ENCODE data around the gene GALNT18. TPM values are rescaled to one million over a fixed set of nuclear protein-coding genes. Genes with fewer than 3 reads are reported as not detected.

The GALNT18 gene
- total RNA-seq, 2 donors from 2014 or later = 2.4 to 2.5 TPM

GRCh38 chr11:11445441-11446185 lies 176.2 kb downstream of the GALNT18 start:
- H3K4me3 Mint-ChIP-seq = no peak overlapping the region
- H3K27me3 Mint-ChIP-seq (ENCODE audit: low read depth) = no peaks in the 10 kb centered on the region
- H3K36me3 Mint-ChIP-seq (ENCODE audit: insufficient read depth in 2 of 2) = no peaks in the 10 kb centered on the region

GRCh38 chr11:11444804-11445131 lies 177.0 kb downstream of the GALNT18 start:
- Mint-ChIP-seq H3K4me1 (ENCODE audit: low read depth) (no peaks in the 10 kb centered on the region), H3K27ac (no peak overlapping the region), H3K36me3 (ENCODE audit: insufficient read depth in 2 of 2) (no peaks in the 10 kb centered on the region)

More at GRCh38 chr11:11445441-11446185, 176.2 kb downstream of the GALNT18 start:
- DNase-seq (no peak), ATAC-seq (replicated peaks in 1 of 2) (no peak)
- Mint-ChIP-seq H3K27ac (no peak overlapping the region), H3K9me3 (no peaks in the 10 kb centered on the region), H3K4me1 (ENCODE audit: low read depth) (no peaks in the 10 kb centered on the region)

GRCh38 chr11:11444027-11444803 lies 177.6 kb downstream of the GALNT18 start:
- H3K27ac Mint-ChIP-seq = no peak overlapping the region
- no peak for ATAC-seq (replicated peaks in 1 of 2)
- H3K4me3 Mint-ChIP-seq = no peak overlapping the region

More at GRCh38 chr11:11444804-11445131, 177.0 kb downstream of the GALNT18 start:
- no peak overlapping the region for H3K4me3 Mint-ChIP-seq
- no peak for DNase-seq
- no peaks in the 10 kb centered on the region for H3K9me3 Mint-ChIP-seq
- H3K27me3 Mint-ChIP-seq (ENCODE audit: low read depth) = no peaks in the 10 kb centered on the region
- no peak for ATAC-seq (replicated peaks in 1 of 2)

DNA sequence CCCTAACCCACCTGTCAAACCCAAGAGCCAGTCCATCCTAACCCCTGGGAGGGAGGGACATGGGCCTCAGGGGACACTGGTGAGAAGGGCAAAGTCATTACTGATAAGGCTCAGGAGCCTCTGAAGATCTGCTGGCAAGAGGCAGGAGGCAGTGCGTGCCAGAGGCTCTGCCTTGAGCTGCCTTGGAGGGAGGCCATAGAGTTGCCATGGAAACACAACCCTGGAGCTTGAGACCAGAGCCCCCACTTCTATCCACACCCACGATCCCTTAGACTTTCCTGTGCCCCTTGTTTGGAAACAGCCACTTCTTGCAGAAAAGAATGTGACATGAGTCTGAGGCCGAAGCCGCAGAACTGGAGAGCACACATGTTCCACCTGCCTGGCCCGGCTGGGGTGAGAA lies 179.0 kb downstream of the GALNT18 start:
- ATAC-seq (replicated peaks in 1 of 2) (no peak), DNase-seq (no peak)
- H3K27me3 Mint-ChIP-seq (ENCODE audit: low read depth) = no peaks in the 10 kb centered on the region
- no peak overlapping the region for H3K4me3 Mint-ChIP-seq
- no peaks in the 10 kb centered on the region for H3K36me3 Mint-ChIP-seq (ENCODE audit: insufficient read depth in 2 of 2)
- no peaks in the 10 kb centered on the region for H3K4me1 Mint-ChIP-seq (ENCODE audit: low read depth)
- H3K9me3 Mint-ChIP-seq = no peaks in the 10 kb centered on the region
- H3K27ac Mint-ChIP-seq = no peak overlapping the region

More at GRCh38 chr11:11444027-11444803, 177.6 kb downstream of the GALNT18 start:
- no peaks in the 10 kb centered on the region for H3K27me3 Mint-ChIP-seq (ENCODE audit: low read depth)
- no peaks in the 10 kb centered on the region for H3K4me1 Mint-ChIP-seq (ENCODE audit: low read depth)
- no peaks in the 10 kb centered on the region for H3K9me3 Mint-ChIP-seq
- H3K36me3 Mint-ChIP-seq (ENCODE audit: insufficient read depth in 2 of 2) = no peaks in the 10 kb centered on the region
- no peak for DNase-seq

DNA sequence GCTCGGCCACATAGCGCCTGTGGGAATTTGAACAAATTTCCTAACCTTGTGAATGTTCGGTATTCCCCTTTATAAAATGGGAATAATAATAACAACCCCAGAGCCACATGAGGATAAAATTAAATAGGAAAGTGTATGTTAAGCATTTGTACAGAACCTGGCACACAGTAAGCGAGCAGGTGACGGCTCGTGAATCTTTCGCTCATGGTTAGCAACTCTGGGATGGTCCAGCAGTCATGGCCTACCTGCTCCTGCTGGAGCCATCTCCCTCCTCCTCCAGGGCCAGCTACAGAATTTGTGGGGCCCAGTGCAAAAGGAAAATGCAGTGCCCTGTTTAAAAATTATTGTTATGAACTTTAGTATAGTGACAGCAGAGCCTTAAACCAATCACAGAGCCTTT lies 180.3 kb downstream of the GALNT18 start:
- DNase-seq (no peak), ATAC-seq (replicated peaks in 1 of 2) (no peak)
- Mint-ChIP-seq H3K4me3 (no peak overlapping the region), H3K27ac (no peak overlapping the region), H3K27me3 (ENCODE audit: low read depth) (no peaks in the 10 kb centered on the region), H3K9me3 (no peaks in the 10 kb centered on the region), H3K4me1 (ENCODE audit: low read depth) (no peaks in the 10 kb centered on the region), H3K36me3 (ENCODE audit: insufficient read depth in 2 of 2) (no peaks in the 10 kb centered on the region)

DNA sequence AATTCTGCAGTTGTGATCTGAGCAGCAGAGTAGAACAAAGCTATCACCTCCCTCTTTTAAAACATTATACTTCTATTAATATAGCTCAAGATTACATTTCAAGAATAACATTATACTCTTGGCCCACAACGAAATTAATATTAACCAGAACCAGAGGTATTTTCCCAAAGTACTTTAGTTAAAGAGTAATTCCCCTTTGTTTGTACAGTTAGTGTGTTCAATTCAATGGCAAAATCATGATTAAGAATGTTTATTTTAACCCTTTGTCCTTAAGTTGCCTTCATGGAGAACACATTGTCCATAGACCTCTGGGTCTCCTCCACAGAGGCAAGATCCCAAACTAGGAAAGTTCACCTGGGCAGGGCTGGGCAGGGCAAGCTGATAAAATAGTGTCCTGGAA lies 180.7 kb downstream of the GALNT18 start:
- ATAC-seq (replicated peaks in 1 of 2) = no peak
- H3K4me3 Mint-ChIP-seq = no peak overlapping the region
- no peak for DNase-seq
- H3K9me3 Mint-ChIP-seq = no peaks in the 10 kb centered on the region
- no peaks in the 10 kb centered on the region for H3K36me3 Mint-ChIP-seq (ENCODE audit: insufficient read depth in 2 of 2)
- no peaks in the 10 kb centered on the region for H3K27me3 Mint-ChIP-seq (ENCODE audit: low read depth)
- H3K27ac Mint-ChIP-seq = no peak overlapping the region
- no peaks in the 10 kb centered on the region for H3K4me1 Mint-ChIP-seq (ENCODE audit: low read depth)

GRCh38 chr11:11440144-11440543 lies 181.7 kb downstream of the GALNT18 start:
- no peak for ATAC-seq (replicated peaks in 1 of 2)
- no peak for DNase-seq
- no peaks in the 10 kb centered on the region for H3K9me3 Mint-ChIP-seq
- H3K27ac Mint-ChIP-seq = no peak overlapping the region
- H3K36me3 Mint-ChIP-seq (ENCODE audit: insufficient read depth in 2 of 2) = no peaks in the 10 kb centered on the region
- no peak overlapping the region for H3K4me3 Mint-ChIP-seq
- no peaks in the 10 kb centered on the region for H3K4me1 Mint-ChIP-seq (ENCODE audit: low read depth)
- H3K27me3 Mint-ChIP-seq (ENCODE audit: low read depth) = no peaks in the 10 kb centered on the region

DNA sequence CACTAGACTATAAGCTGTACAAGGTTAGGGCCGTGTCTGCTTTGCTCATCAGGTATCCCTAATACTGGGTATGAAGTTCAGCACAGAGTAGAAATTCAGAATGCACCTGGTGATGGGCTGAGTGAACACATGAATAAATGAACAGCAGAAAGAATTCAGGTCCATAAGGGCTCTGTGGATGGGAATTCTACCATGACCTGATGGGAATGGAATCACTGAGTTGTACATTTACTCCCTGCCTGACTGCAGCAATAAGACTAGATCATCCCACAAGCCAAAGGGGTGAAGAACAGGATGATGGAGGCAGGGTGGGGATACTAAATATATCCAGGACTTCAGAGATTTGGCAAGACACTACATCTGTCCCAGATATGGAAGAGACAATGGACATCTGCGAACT lies 182.2 kb downstream of the GALNT18 start:
- ATAC-seq (replicated peaks in 1 of 2) = no peak
- H3K36me3 Mint-ChIP-seq (ENCODE audit: insufficient read depth in 2 of 2) = no peaks in the 10 kb centered on the region
- H3K4me3 Mint-ChIP-seq = no peak overlapping the region
- no peaks in the 10 kb centered on the region for H3K27me3 Mint-ChIP-seq (ENCODE audit: low read depth)
- no peaks in the 10 kb centered on the region for H3K9me3 Mint-ChIP-seq
- H3K27ac Mint-ChIP-seq = no peak overlapping the region
- DNase-seq = no peak
- H3K4me1 Mint-ChIP-seq (ENCODE audit: low read depth) = no peaks in the 10 kb centered on the region

GRCh38 chr11:11436715-11437313 lies 185.0 kb downstream of the GALNT18 start:
- Mint-ChIP-seq H3K4me3 (no peak overlapping the region), H3K27me3 (ENCODE audit: low read depth) (no peaks in the 10 kb centered on the region), H3K27ac (no peak overlapping the region), H3K4me1 (ENCODE audit: low read depth) (no peaks in the 10 kb centered on the region), H3K9me3 (no peaks in the 10 kb centered on the region), H3K36me3 (ENCODE audit: insufficient read depth in 2 of 2) (no peaks in the 10 kb centered on the region)
- no peak for ATAC-seq (replicated peaks in 1 of 2)
- DNase-seq = no peak

GRCh38 chr11:11435635-11436034 lies 186.2 kb downstream of the GALNT18 start:
- no peaks in the 10 kb centered on the region for H3K36me3 Mint-ChIP-seq (ENCODE audit: insufficient read depth in 2 of 2)
- H3K4me1 Mint-ChIP-seq (ENCODE audit: low read depth) = no peaks in the 10 kb centered on the region
- no peaks in the 10 kb centered on the region for H3K27me3 Mint-ChIP-seq (ENCODE audit: low read depth)
- H3K4me3 Mint-ChIP-seq = no peak overlapping the region
- no peak for DNase-seq
- H3K27ac Mint-ChIP-seq = no peak overlapping the region
- no peak for ATAC-seq (replicated peaks in 1 of 2)
- no peaks in the 10 kb centered on the region for H3K9me3 Mint-ChIP-seq

GRCh38 chr11:11433960-11434359 lies 187.8 kb downstream of the GALNT18 start:
- H3K36me3 Mint-ChIP-seq (ENCODE audit: insufficient read depth in 2 of 2) = no peaks in the 10 kb centered on the region
- H3K9me3 Mint-ChIP-seq = no peaks in the 10 kb centered on the region
- no peak overlapping the region for H3K27ac Mint-ChIP-seq
- DNase-seq (no peak), ATAC-seq (replicated peaks in 1 of 2) (no peak)
- no peaks in the 10 kb centered on the region for H3K4me1 Mint-ChIP-seq (ENCODE audit: low read depth)
- no peak overlapping the region for H3K4me3 Mint-ChIP-seq
- H3K27me3 Mint-ChIP-seq (ENCODE audit: low read depth) = no peaks in the 10 kb centered on the region

DNA sequence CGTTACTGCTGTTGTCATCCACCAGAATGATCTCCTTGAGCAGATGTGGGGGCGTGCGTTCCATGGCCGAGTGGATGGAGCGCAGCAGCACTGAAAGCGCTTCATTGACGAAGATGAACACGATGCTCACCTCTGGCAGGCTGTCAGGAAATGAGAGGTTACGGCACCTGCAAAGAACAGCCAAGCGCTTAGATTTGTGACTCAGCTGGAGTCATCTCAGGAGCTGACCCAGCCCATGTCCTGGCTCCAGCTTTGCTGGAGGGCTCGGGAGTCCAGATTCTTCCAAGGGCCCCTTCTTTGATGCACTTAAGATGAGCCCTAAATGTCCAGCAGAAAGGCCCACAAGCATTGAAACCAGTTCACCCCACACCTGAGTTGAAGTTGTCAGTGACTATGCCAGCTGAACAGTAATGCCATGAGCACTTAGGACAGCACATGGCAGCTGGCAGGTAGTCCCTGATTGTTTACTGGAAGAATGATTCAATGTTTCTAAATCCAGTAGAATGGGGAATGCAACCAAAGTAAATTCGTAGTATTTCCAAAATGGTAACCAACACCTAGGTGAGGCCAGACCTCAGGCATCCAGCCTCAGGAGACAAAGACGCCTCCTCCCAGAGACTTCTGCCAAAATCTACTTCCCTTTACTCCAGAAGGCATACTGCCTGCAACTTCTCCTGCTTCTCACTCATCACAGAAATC lies 189.0 kb downstream of the GALNT18 start:
- no peak for ATAC-seq (replicated peaks in 1 of 2)
- Mint-ChIP-seq H3K36me3 (ENCODE audit: insufficient read depth in 2 of 2) (no peaks in the 10 kb centered on the region), H3K4me1 (ENCODE audit: low read depth) (no peaks in the 10 kb centered on the region)

GRCh38 chr11:11430431-11430830 lies 191.4 kb downstream of the GALNT18 start:
- Mint-ChIP-seq H3K27ac (no peak overlapping the region), H3K4me3 (no peak overlapping the region), H3K36me3 (ENCODE audit: insufficient read depth in 2 of 2) (no peaks in the 10 kb centered on the region), H3K9me3 (no peaks in the 10 kb centered on the region), H3K4me1 (ENCODE audit: low read depth) (no peaks in the 10 kb centered on the region), H3K27me3 (ENCODE audit: low read depth) (no peaks in the 10 kb centered on the region)
- no peak for ATAC-seq (replicated peaks in 1 of 2)
- DNase-seq = no peak

More for the DNA sequence above, 189.0 kb downstream of the GALNT18 start:
- Mint-ChIP-seq H3K27me3 (ENCODE audit: low read depth) (no peaks in the 10 kb centered on the region), H3K27ac (no peak overlapping the region), H3K9me3 (no peaks in the 10 kb centered on the region), H3K4me3 (no peak overlapping the region)
- DNase-seq = no peak

Data from activated T-cell treated with anti-CD3 and anti-CD28 coated beads, Interleukin-2, amount 50 U/mL, for 72 hours (primary cell).